Peyer's patch (tissue), 4 donors: Measurements from ENCODE around the gene MARCHF10. TPM values are rescaled to one million over a fixed set of nuclear protein-coding genes. Genes with fewer than 3 reads are reported as not detected.
"Not testable (repeated sequence)": the region's sequence is repeated elsewhere in the genome, so short reads cannot be mapped to it uniquely, and the experiment has no call there.

Source experiments
- DNase-seq, 3 donors: peaks; one replicate each; pipeline ENCODE4 v3.0.0-alpha.2; 2017 to 2019
- H3K27ac ChIP-seq, 4 donors: fragments of 200-600 bp; sonication (generic); one replicate each; pipeline ENCODE4 v1.5.1; 2016 to 2019
- H3K27me3 ChIP-seq, 2 donors: fragments of 200-600 bp; sonication (generic); one replicate each; pipeline ENCODE4 v1.5.1; 2019
- H3K36me3 ChIP-seq, 3 donors: fragments of 200-600 bp; sonication (generic); one replicate each; pipeline ENCODE4 v1.5.1; 2016 to 2019
- H3K4me1 ChIP-seq, 4 donors: fragments of 200-600 bp; sonication (generic); one replicate each; pipeline ENCODE4 v1.5.1; 2016 to 2019
- H3K4me3 ChIP-seq, 4 donors: fragments of 200-600 bp; sonication (generic); 1 replicate in 3 of 4; 2 replicates in 1 of 4; pipeline ENCODE4 v1.5.1; 2016 to 2019; ENCODE audit warnings: mild to moderate bottlenecking in 1 of 4
- H3K9me3 ChIP-seq, 4 donors: fragments of 200-600 bp; sonication (generic); one replicate each; pipeline ENCODE4 v1.5.1; 2016 to 2019; ENCODE audit warnings: mild to moderate bottlenecking in 1 of 4
- CTCF ChIP-seq, 6 experiments: fragments of 450-650 bp in 4 of 6; fragments of 200-600 bp in 2 of 6; sonication (generic) in 1 of 6; IDR thresholded peaks; one replicate each; pipeline ENCODE4 v1.5.1; 2017 to 2019; ENCODE audit warnings: antibody characterized with exemption in 6 of 6, mild to moderate bottlenecking in 3 of 6, moderate library complexity in 1 of 6
- POLR2A ChIP-seq, 2 donors: fragments of 450-650 bp; IDR thresholded peaks; one replicate each; pipeline ENCODE4 v1.5.1; 2017; ENCODE audit warnings: antibody characterized with exemption in 2 of 2, mild to moderate bottlenecking in 2 of 2, moderate library complexity in 2 of 2
- total RNA-seq, 4 donors: library from RNA; depleted of rRNA; stranded (reverse); fragments of >200 nt; gene quantifications; one replicate each; pipeline ENCODE4 v1.1.0, GENCODE V29; 2016

The MARCHF10 gene
- total RNA-seq, 4 donors from 2014 or later, result not detected

- H3K9me3 ChIP-seq, result no peaks in the 10 kb centered on the region
- no peak for DNase-seq
- no peak for TF ChIP-seq CTCF (IDR thresholded peaks at IDR 0.05)
- TF ChIP-seq POLR2A (IDR thresholded peaks at IDR 0.05), result no peak
- H3K4me3 ChIP-seq, result no peak overlapping the region
- H3K27ac ChIP-seq, result no peak overlapping the region
- H3K36me3 ChIP-seq, result no peaks in the 10 kb centered on the region
- H3K4me1 ChIP-seq, result no peaks in the 10 kb centered on the region
- H3K27me3 ChIP-seq, result no peaks in the 10 kb centered on the region
Observed at GRCh38 chr17:62852195-62852594, 44.1 kb upstream of the MARCHF10 start.

- not testable (repeated sequence) for H3K4me1 ChIP-seq, H3K27ac ChIP-seq, DNase-seq, H3K9me3 ChIP-seq, H3K27me3 ChIP-seq, H3K36me3 ChIP-seq, H3K4me3 ChIP-seq
Observed at GRCh38 chr17:62849591-62850415, 41.7 kb upstream of the MARCHF10 start.

- no peaks in the 10 kb centered on the region for H3K4me1 ChIP-seq
- no peaks in the 10 kb centered on the region for H3K27me3 ChIP-seq
- TF ChIP-seq POLR2A (IDR thresholded peaks at IDR 0.05) (no peak), CTCF (IDR thresholded peaks at IDR 0.05) (no peak)
- DNase-seq, result no peak
- H3K4me3 ChIP-seq, result no peak overlapping the region
- H3K9me3 ChIP-seq, result no peaks in the 10 kb centered on the region
- H3K36me3 ChIP-seq, result no peaks in the 10 kb centered on the region
- no peak overlapping the region for H3K27ac ChIP-seq
Observed at GRCh38 chr17:62848334-62848733, 40.2 kb upstream of the MARCHF10 start.

- Histone ChIP-seq H3K9me3 (no peaks in the 10 kb centered on the region), H3K4me3 (no peak overlapping the region), H3K36me3 (no peaks in the 10 kb centered on the region), H3K27me3 (no peaks in the 10 kb centered on the region), H3K4me1 (no peaks in the 10 kb centered on the region), H3K27ac (no peak overlapping the region)
- TF ChIP-seq POLR2A (IDR thresholded peaks at IDR 0.05) (no peak), CTCF (IDR thresholded peaks at IDR 0.05) (no peak)
- no peak for DNase-seq
Observed at GRCh38 chr17:62847426-62847825, 39.3 kb upstream of the MARCHF10 start.

- Histone ChIP-seq H3K9me3 (no peaks in the 10 kb centered on the region), H3K36me3 (no peaks in the 10 kb centered on the region), H3K27ac (no peak overlapping the region), H3K4me1 (no peaks in the 10 kb centered on the region), H3K27me3 (no peaks in the 10 kb centered on the region), H3K4me3 (no peak overlapping the region)
- TF ChIP-seq POLR2A (IDR thresholded peaks at IDR 0.05), result no peak
- no peak for TF ChIP-seq CTCF (IDR thresholded peaks at IDR 0.05)
- no peak for DNase-seq
Observed at GRCh38 chr17:62840871-62841270, 32.8 kb upstream of the MARCHF10 start.

- not testable (repeated sequence) for H3K4me3 ChIP-seq, H3K4me1 ChIP-seq
Observed at GRCh38 chr17:62833816-62834215, 25.7 kb upstream of the MARCHF10 start.

GRCh38 chr17:62832405-62832804 is 24.3 kb upstream of the MARCHF10 start:
- Histone ChIP-seq H3K4me3 (no peak overlapping the region), H3K36me3 (no peaks in the 10 kb centered on the region), H3K27me3 (no peaks in the 10 kb centered on the region), H3K4me1 (no peaks in the 10 kb centered on the region), H3K27ac (no peak overlapping the region), H3K9me3 (no peaks in the 10 kb centered on the region)
- no peak for DNase-seq
- no peak for TF ChIP-seq POLR2A (IDR thresholded peaks at IDR 0.05)
- no peak for TF ChIP-seq CTCF (IDR thresholded peaks at IDR 0.05)

More at GRCh38 chr17:62833816-62834215, 25.7 kb upstream of the MARCHF10 start:
- not testable (repeated sequence) for H3K27me3 ChIP-seq, H3K36me3 ChIP-seq, H3K9me3 ChIP-seq, DNase-seq, H3K27ac ChIP-seq

GRCh38 chr17:62831066-62831465 is 23.0 kb upstream of the MARCHF10 start:
- not testable (repeated sequence) for H3K27me3 ChIP-seq, H3K27ac ChIP-seq, H3K36me3 ChIP-seq, H3K9me3 ChIP-seq, DNase-seq, H3K4me3 ChIP-seq, H3K4me1 ChIP-seq
